Hepatocyte (in vitro differentiated cells): ENCODE measurements around the gene CD1D. TPM values are rescaled to one million over a fixed set of nuclear protein-coding genes. Genes with fewer than 3 reads are reported as not detected.
A peak's percentile ranks its signal among the peaks of the same experiment; 100 is the strongest.

Experiments used
- DNase-seq: peaks from one replicate; pipeline ENCODE4 v3.0.0-alpha.2; 2016; ENCODE audit warnings: low spot score
- H2AFZ ChIP-seq: fragments of 200-600 bp; sonication (generic); 2 replicates; pipeline ENCODE4 v1.6.0; 2016; ENCODE audit warnings: antibody characterized with exemption, mild to moderate bottlenecking
- H3K27ac ChIP-seq: fragments of 200-600 bp; sonication (generic); 2 replicates; pipeline ENCODE4 v1.5.1; 2016; ENCODE audit warnings: mild to moderate bottlenecking
- H3K27me3 ChIP-seq: fragments of 200-600 bp; sonication (generic); 2 replicates; pipeline ENCODE4 v1.6.1; 2016
- H3K36me3 ChIP-seq: fragments of 200-600 bp; sonication (generic); replicated peaks from 2 replicates; pipeline ENCODE4 v1.5.1; 2016; ENCODE audit warnings: low read depth; ENCODE audit not compliant: insufficient read depth
- H3K4me1 ChIP-seq: fragments of 200-600 bp; sonication (generic); 2 replicates; pipeline ENCODE4 v1.5.1; 2016; ENCODE audit warnings: mild to moderate bottlenecking, moderate library complexity; ENCODE audit not compliant: insufficient read depth
- H3K4me2 ChIP-seq: fragments of 200-600 bp; sonication (generic); 2 replicates; pipeline ENCODE4 v1.6.0; 2016
- H3K4me3 ChIP-seq: fragments of 200-600 bp; sonication (generic); 2 replicates; pipeline ENCODE4 v1.5.1; 2016; ENCODE audit warnings: mild to moderate bottlenecking
- H3K79me2 ChIP-seq: fragments of 200-600 bp; sonication (generic); 2 replicates; pipeline ENCODE4 v1.6.0; 2017; ENCODE audit warnings: mild to moderate bottlenecking
- H3K9me2 ChIP-seq: fragments of 200-600 bp; sonication (generic); replicated peaks from 2 replicates; pipeline ENCODE4 v1.6.0; 2017; ENCODE audit warnings: mild to moderate bottlenecking; ENCODE audit not compliant: insufficient read depth
- H3K9me3 ChIP-seq: fragments of 200-600 bp; sonication (generic); 2 replicates; pipeline ENCODE4 v1.5.1; 2016; ENCODE audit warnings: low read depth, mild to moderate bottlenecking
- H4K20me1 ChIP-seq: fragments of 200-600 bp; sonication (generic); 2 replicates; pipeline ENCODE4 v1.6.0; 2016; ENCODE audit warnings: mild to moderate bottlenecking; ENCODE audit not compliant: insufficient read depth, poor library complexity, severe bottlenecking
- EZH2 ChIP-seq: fragments of 200-600 bp; sonication (generic); IDR thresholded peaks from 2 replicates; pipeline ENCODE4 v1.6.1; 2016; ENCODE audit warnings: antibody characterized with exemption, mild to moderate bottlenecking, borderline replicate concordance
- EZH2phosphoT487 ChIP-seq: fragments of 200-600 bp; sonication (generic); IDR thresholded peaks from one replicate; pipeline ENCODE4 v1.6.1; 2018; ENCODE audit warnings: antibody characterized with exemption, mild to moderate bottlenecking, low read depth, moderate library complexity; ENCODE audit not compliant: unreplicated experiment, severe bottlenecking
- WGBS: methylation state at CpG from one replicate; pipeline ENCODE4 v1.1.6; 2016; ENCODE audit warnings: low lambda C conversion rate; ENCODE audit errors: missing lambda C conversion rate; 5-methylcytosine and 5-hydroxymethylcytosine counted together
- polyA plus RNA-seq: library from polyadenylated mRNA; unstranded; fragments of >200 nt; fragmentation: Nextera tagmentation; extraction: Ambion mirVana; gene quantifications from 2 replicates; pipeline ENCODE4 v1.2.1, GENCODE V29; 2016
- total RNA-seq: library from RNA; depleted of rRNA; stranded (reverse); fragments of >200 nt; gene quantifications from 2 replicates; pipeline ENCODE4 v1.2.3, GENCODE V29; 2014
- TF ChIP-seq, protein P1 (sequence below): fragments of 200-600 bp; sonication (generic); IDR thresholded peaks from 2 replicates; pipeline ENCODE4 v1.5.1; 2016; ENCODE audit warnings: antibody characterized with exemption, mild to moderate bottlenecking; ENCODE audit not compliant: poor library complexity

Gene CD1D
- total and polyA plus RNA-seq, 2 experiments from 2014 or later, result 3.7 to 3.9 TPM

DNA sequence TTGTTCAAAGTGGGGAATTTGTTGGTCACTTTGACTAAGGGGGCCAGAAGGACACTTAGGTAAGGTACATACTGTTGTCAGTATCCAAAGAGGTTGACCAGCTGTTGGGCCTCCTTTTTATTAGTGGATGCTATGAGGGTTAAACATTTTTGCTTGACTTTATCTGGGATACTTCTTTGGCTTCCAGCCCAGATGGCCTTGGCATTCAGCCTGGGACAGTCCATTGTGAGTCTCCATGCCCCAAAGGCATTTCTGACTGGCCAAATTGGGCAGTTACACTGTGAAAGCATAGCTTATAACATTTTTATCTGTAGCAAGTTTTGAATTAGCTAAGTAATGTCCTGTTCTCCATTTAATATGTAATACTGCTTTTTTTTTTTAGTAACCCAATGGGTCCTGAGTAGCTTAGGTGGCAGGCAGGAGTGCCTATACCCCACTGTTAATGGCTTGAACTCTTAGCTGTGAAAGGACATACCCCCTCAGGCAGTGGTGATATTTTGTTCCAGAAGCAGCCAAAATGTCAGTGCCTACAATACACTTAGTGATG lies 35.4 kb upstream of the CD1D start:
- TF ChIP-seq, protein P1, sequence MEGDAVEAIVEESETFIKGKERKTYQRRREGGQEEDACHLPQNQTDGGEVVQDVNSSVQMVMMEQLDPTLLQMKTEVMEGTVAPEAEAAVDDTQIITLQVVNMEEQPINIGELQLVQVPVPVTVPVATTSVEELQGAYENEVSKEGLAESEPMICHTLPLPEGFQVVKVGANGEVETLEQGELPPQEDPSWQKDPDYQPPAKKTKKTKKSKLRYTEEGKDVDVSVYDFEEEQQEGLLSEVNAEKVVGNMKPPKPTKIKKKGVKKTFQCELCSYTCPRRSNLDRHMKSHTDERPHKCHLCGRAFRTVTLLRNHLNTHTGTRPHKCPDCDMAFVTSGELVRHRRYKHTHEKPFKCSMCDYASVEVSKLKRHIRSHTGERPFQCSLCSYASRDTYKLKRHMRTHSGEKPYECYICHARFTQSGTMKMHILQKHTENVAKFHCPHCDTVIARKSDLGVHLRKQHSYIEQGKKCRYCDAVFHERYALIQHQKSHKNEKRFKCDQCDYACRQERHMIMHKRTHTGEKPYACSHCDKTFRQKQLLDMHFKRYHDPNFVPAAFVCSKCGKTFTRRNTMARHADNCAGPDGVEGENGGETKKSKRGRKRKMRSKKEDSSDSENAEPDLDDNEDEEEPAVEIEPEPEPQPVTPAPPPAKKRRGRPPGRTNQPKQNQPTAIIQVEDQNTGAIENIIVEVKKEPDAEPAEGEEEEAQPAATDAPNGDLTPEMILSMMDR, result no peak
- no peak for TF ChIP-seq EZH2
- TF ChIP-seq EZH2phosphoT487, result no peak
- Histone ChIP-seq H3K4me2 (no peak overlapping the region), H3K9me2 (no peaks in the 10 kb centered on the region), H3K27me3 (no peaks in the 10 kb centered on the region), H3K4me3 (no peak overlapping the region), H3K9me3 (no peaks in the 10 kb centered on the region), H3K36me3 (no peaks in the 10 kb centered on the region), H4K20me1 (no peaks in the 10 kb centered on the region), H3K27ac (no peak overlapping the region), H3K4me1 (no peaks in the 10 kb centered on the region), H3K79me2 (no peaks in the 10 kb centered on the region), H2AFZ (no peak overlapping the region)
- peak; percentile 22 for DNase-seq

DNA sequence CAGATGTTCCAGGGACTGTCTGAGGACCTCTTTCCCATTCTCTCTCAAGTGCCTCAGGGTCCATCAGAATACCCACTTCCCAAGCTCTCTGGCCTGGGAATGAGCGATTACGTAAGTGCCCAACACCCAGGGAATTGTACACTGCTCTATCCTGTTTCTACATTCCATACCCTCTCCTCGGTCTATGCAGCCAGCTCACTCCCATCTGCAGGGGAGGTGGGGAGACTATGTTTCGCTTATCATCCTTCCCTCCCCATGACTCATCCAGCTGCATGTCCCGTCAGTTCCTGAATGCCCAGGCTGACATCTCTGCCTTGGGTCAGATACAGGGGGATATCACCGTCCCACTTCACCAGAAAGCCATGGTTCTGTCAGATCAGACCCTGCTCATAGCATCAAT lies 34.5 kb upstream of the CD1D start:
- Histone ChIP-seq H3K4me2 (no peak overlapping the region), H4K20me1 (no peaks in the 10 kb centered on the region), H3K27ac (no peak overlapping the region), H3K79me2 (no peaks in the 10 kb centered on the region), H3K9me3 (no peaks in the 10 kb centered on the region), H3K27me3 (no peaks in the 10 kb centered on the region), H2AFZ (no peak overlapping the region), H3K4me1 (no peaks in the 10 kb centered on the region), H3K36me3 (no peaks in the 10 kb centered on the region), H3K9me2 (no peaks in the 10 kb centered on the region), H3K4me3 (no peak overlapping the region)
- TF ChIP-seq EZH2phosphoT487 (no peak), EZH2 (no peak)
- TF ChIP-seq, protein P1, result no peak
- no peak for DNase-seq
- WGBS, result 70% methylated on average over 6 of the region's 6 CpGs

DNA sequence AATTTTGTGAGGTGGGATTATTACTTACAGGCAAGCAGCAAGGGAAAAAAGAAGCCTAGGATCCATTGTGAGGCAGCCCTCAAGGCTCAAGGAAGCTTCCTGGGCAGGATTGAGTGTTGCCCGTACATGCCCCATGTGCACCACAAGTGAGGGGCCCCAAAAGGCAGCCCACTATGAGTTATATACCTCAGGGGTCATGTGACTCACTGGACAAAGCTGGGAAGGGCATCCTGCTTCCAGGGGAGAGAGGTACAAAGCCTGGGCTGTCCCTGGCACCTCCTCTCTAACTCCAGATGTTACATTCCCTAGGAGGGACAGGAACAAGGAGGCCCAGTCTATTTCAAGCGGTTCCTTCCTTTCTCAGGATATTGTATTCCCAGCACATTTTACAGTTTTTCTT lies 34.0 kb upstream of the CD1D start:
- H3K79me2 ChIP-seq, result no peaks in the 10 kb centered on the region
- whole genome bisulfite sequencing, result 100% methylated on average over 2 of the region's 2 CpGs
- TF ChIP-seq, protein P1, result no peak
- TF ChIP-seq EZH2 (no peak), EZH2phosphoT487 (no peak)
- H3K27me3 ChIP-seq, result no peaks in the 10 kb centered on the region
- DNase-seq, result no peak
- no peak overlapping the region for H3K4me3 ChIP-seq
- H3K9me2 ChIP-seq, result no peaks in the 10 kb centered on the region
- no peak overlapping the region for H2AFZ ChIP-seq
- no peak overlapping the region for H3K27ac ChIP-seq
- no peaks in the 10 kb centered on the region for H4K20me1 ChIP-seq
- no peaks in the 10 kb centered on the region for H3K4me1 ChIP-seq
- H3K4me2 ChIP-seq, result no peak overlapping the region
- no peaks in the 10 kb centered on the region for H3K36me3 ChIP-seq
- no peaks in the 10 kb centered on the region for H3K9me3 ChIP-seq

DNA sequence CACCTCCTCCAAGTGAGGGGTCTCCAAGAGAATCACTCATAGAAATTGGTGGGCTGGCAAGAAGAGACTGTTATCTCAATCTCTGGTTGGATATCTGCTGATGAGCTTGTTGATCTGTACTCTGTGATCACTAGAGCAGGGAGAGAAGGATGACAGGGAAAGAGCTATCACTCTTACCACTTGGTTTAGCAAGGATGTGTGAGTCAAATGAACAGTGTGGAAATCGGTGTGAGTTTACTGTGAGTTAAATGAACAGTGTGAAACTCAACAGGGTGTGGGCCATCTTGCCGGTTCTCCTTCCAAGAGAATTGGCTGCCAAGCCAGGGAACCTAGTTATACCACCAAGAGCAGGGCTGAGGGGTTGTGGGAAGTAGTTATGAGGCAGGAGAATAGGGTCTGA lies 33.3 kb upstream of the CD1D start:
- Histone ChIP-seq H4K20me1 (no peaks in the 10 kb centered on the region), H3K36me3 (no peaks in the 10 kb centered on the region), H3K9me3 (no peaks in the 10 kb centered on the region), H3K27me3 (no peaks in the 10 kb centered on the region), H3K27ac (no peak overlapping the region), H3K79me2 (no peaks in the 10 kb centered on the region), H3K4me2 (no peak overlapping the region), H3K4me1 (no peaks in the 10 kb centered on the region), H2AFZ (no peak overlapping the region), H3K9me2 (no peaks in the 10 kb centered on the region), H3K4me3 (no peak overlapping the region)
- no peak for DNase-seq
- TF ChIP-seq EZH2 (no peak), EZH2phosphoT487 (no peak)
- TF ChIP-seq, protein P1, result no peak
- WGBS, result 93% methylated on average over 2 of the region's 2 CpGs
